Nephron (organoid): ENCODE measurements around the gene CHST8.

Source experiments
- H3K27ac Mint-ChIP-seq, 3 experiments: 2 replicates each; pipeline ENCODE4 v1.8.0; 2020; ENCODE audit warnings: mixed read lengths in 3 of 3, mild to moderate bottlenecking in 2 of 3, moderate library complexity in 1 of 3
- H3K27me3 Mint-ChIP-seq: 2 replicates; pipeline ENCODE4 v1.8.0; 2021; ENCODE audit warnings: low read depth, mild to moderate bottlenecking, moderate library complexity, mixed read lengths
- H3K36me3 Mint-ChIP-seq: 2 replicates; pipeline ENCODE4 v1.8.0; 2020; ENCODE audit warnings: low read depth, mixed read lengths
- H3K4me1 Mint-ChIP-seq: 2 replicates; pipeline ENCODE4 v1.8.0; 2020; ENCODE audit warnings: mixed read lengths
- H3K4me3 Mint-ChIP-seq, 3 experiments: 2 replicates each; pipeline ENCODE4 v1.8.0; 2020; ENCODE audit warnings: mild to moderate bottlenecking in 3 of 3, mixed read lengths in 3 of 3, moderate library complexity in 2 of 3
- H3K9me3 Mint-ChIP-seq: 2 replicates; pipeline ENCODE4 v1.8.0; 2020; ENCODE audit warnings: mixed read lengths
- TF ChIP-seq, protein P1 (sequence below), 3 experiments: fragments of 200-600 bp; sonication (generic); IDR thresholded peaks; one replicate each; pipeline ENCODE4 v1.5.0; 2021; ENCODE audit warnings: antibody characterized with exemption in 3 of 3; ENCODE audit not compliant: unreplicated experiment in 3 of 3

Gene CHST8

DNA sequence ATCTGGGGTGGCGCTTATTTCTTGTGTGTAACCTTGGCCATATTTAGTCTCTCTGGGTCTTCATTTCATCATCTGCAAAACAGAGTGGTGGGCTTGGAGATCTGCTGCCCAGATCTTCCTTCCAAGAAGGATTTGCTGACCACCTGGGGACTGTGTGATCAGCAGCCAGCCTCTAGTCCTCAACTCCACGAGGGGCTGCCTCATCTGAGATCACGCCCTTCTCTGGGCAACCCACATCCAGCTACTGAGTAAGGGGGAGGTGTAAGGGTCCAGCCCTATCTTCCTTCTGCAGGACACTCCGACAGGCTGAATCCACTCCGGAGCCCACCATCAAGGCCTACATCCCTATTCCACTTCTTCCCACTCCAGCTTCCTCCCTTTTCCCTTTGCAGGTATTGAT lies 57.9 kb downstream of the CHST8 start:
- TF ChIP-seq, protein P1, sequence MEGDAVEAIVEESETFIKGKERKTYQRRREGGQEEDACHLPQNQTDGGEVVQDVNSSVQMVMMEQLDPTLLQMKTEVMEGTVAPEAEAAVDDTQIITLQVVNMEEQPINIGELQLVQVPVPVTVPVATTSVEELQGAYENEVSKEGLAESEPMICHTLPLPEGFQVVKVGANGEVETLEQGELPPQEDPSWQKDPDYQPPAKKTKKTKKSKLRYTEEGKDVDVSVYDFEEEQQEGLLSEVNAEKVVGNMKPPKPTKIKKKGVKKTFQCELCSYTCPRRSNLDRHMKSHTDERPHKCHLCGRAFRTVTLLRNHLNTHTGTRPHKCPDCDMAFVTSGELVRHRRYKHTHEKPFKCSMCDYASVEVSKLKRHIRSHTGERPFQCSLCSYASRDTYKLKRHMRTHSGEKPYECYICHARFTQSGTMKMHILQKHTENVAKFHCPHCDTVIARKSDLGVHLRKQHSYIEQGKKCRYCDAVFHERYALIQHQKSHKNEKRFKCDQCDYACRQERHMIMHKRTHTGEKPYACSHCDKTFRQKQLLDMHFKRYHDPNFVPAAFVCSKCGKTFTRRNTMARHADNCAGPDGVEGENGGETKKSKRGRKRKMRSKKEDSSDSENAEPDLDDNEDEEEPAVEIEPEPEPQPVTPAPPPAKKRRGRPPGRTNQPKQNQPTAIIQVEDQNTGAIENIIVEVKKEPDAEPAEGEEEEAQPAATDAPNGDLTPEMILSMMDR (IDR thresholded peaks at IDR 0.05; ENCODE audit: unreplicated experiment in 3 of 3), result no peak
- H3K36me3 Mint-ChIP-seq, result no peaks in the 10 kb centered on the region
- H3K27me3 Mint-ChIP-seq, result peaks cover 50% of the 10 kb centered on the region
- H3K4me1 Mint-ChIP-seq, result peaks cover 5% of the 10 kb centered on the region
- H3K9me3 Mint-ChIP-seq, result no peaks in the 10 kb centered on the region
- H3K4me3 Mint-ChIP-seq, result no peak overlapping the region
- H3K27ac Mint-ChIP-seq, result no peak overlapping the region

DNA sequence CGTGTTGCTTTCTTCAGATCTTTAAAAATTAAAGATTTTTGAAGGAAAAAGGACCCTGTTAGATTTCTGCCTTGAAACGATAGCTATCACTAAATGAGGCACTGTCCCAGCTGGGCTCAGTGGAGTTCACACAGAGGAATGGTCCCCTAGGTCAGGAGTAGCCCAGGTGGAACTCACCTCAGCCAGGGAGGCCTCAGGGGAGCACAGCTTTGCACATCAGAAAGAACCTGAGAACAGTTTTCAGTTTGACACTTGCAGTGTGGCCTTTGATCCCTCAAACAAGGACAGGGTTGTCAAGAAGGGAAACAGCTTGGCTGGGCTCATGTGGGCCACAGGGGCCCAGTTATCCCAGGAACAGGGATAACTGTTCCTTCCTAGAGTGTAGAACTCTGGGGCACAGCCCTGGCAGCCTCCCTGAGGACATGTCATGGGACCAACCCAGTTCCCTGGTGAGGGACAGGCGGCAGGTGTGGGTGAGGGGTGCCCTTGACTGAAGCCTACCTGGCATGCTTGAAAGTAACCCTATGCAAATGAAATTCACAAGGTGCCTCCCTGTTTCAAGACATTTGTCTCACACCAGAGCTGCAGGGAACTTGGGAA lies 59.4 kb downstream of the CHST8 start:
- TF ChIP-seq, protein P1 (IDR thresholded peaks at IDR 0.05; ENCODE audit: unreplicated experiment in 3 of 3), result no peak
- Mint-ChIP-seq H3K27ac (no peak overlapping the region), H3K4me3 (no peak overlapping the region), H3K27me3 (peaks cover 60% of the 10 kb centered on the region), H3K36me3 (no peaks in the 10 kb centered on the region), H3K4me1 (peaks cover 5% of the 10 kb centered on the region), H3K9me3 (no peaks in the 10 kb centered on the region)

DNA sequence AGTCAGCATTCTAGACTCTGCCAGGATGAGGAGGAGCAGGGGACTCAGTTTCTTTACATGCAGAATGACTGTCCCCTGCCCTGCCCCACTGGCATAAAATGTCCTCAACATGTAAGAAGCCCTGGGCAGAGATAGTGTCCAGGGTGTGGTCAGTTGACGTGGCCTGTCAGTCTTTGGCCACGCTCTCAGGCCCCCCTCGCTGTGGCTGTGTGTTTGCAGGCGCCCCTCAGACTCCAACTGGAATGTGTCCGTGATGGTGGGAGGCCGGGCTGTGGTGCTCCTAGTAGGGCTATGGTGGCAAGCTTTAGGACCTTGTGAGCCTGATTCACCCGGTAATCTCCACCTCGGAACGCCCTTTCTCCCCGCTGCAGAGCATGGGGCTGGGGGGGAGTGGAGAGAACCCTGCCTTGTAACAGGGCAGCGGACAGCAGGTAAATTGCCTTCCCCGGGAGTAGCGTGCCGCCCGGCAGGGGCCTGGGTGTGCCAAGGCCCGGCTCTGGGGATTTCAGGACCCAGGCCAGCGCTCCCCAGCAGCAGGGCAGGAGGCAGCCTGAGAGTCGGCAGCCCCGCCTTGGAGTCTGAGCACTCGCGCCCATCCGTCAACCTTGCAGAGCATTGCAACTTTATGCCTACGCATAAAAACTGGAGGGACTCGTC lies 62.3 kb downstream of the CHST8 start:
- H3K36me3 Mint-ChIP-seq, result no peaks in the 10 kb centered on the region
- H3K27ac Mint-ChIP-seq, result no peak overlapping the region
- no peaks in the 10 kb centered on the region for H3K9me3 Mint-ChIP-seq
- TF ChIP-seq, protein P1 (IDR thresholded peaks at IDR 0.05; ENCODE audit: unreplicated experiment in 3 of 3), result no peak
- H3K4me3 Mint-ChIP-seq, result peak overlapping the region; percentile 52 to 55 (median 54)
- peaks cover 64% of the 10 kb centered on the region for H3K27me3 Mint-ChIP-seq
- H3K4me1 Mint-ChIP-seq, result peaks cover 5% of the 10 kb centered on the region

DNA sequence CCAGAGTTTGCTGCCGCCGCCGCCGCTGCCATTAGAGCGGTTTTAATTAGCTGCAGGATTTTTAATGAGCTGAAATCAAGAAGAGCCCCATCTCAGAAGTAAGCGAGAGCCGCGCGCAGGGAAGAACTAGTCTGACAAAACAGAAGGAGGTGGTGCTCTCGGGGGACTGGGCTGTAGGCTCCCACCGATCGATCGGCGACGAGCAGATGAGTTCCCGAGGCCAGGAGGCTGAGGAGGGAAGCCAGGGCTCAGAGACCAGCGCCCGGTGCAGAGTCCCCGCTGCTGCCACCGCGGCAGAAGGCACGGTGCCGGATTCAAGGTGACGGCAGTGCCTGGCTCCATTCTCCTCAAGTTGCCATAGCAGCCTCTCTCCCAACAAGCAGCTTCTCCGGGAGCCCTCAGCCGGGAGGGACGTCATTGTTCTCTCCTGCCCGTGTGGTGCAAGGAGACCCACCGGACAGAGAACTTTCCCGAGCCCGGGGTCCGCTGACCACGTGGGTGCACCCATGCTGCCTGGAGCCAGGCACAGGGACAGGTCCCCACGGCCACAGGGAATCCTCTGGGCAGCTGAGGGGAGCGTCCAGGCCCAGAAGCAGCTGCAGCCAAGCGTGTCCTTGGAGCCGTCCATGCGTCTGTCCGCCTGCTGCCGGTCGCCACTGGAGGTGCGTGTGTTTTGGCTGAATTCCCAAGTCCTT lies 62.9 kb downstream of the CHST8 start:
- peak overlapping the region; percentile 52 to 55 (median 54) for H3K4me3 Mint-ChIP-seq
- peaks cover 61% of the 10 kb centered on the region for H3K27me3 Mint-ChIP-seq
- TF ChIP-seq, protein P1 (IDR thresholded peaks at IDR 0.05; ENCODE audit: unreplicated experiment in 3 of 3), result no peak
- peaks cover 5% of the 10 kb centered on the region for H3K4me1 Mint-ChIP-seq
- H3K36me3 Mint-ChIP-seq, result no peaks in the 10 kb centered on the region
- no peak overlapping the region for H3K27ac Mint-ChIP-seq
- H3K9me3 Mint-ChIP-seq, result no peaks in the 10 kb centered on the region

DNA sequence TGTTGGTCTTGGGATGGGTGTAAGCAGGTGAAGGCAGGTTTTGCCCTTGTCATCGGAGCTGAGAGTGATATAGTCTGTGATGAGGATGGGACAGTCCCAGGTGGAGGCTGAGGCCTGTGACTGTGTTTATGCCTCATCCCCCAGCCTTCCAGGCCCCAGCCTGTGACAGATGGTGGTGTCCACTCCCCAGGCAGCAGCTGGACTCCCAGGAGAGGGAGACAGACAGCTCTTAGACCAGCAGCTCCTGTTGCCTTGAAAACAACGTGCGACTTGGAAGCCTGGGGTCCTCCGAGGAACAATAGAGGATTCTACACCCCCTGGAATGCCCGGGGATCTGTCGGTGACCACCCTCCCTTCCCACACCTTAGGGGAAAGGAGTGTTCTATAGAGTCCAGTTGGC lies 63.8 kb downstream of the CHST8 start:
- H3K9me3 Mint-ChIP-seq, result no peaks in the 10 kb centered on the region
- H3K36me3 Mint-ChIP-seq, result no peaks in the 10 kb centered on the region
- peaks cover 5% of the 10 kb centered on the region for H3K4me1 Mint-ChIP-seq
- H3K27ac Mint-ChIP-seq, result no peak overlapping the region
- peak overlapping the region in 1 of 3 experiments; percentile 43 for H3K4me3 Mint-ChIP-seq
- TF ChIP-seq, protein P1 (IDR thresholded peaks at IDR 0.05; ENCODE audit: unreplicated experiment in 3 of 3), result no peak
- peaks cover 62% of the 10 kb centered on the region for H3K27me3 Mint-ChIP-seq
